ENCODE results near the gene KLHL7.
A peak's percentile ranks its signal among the peaks of the same experiment; 100 is the strongest.

Gene KLHL7

GRCh38 chr7:23105644-23106056 is at the start of gene KLHL7:
Gene KLHL7, plus strand, starts transcription at chr7:23105785. Its CDS starts 242 bp downstream, at chr7:23106027.
- peak; percentile 91 for DNase-seq

GRCh38 chr7:23058408-23059096 is 47.0 kb upstream of the KLHL7 start:
- no peak for DNase-seq

- no peak for DNase-seq
These were observed 44.3 kb upstream of the KLHL7 start for GRCh38 chr7:23061327-23061726.

GRCh38 chr7:23062452-23062851 is 43.1 kb upstream of the KLHL7 start:
- peak; percentile 3 for DNase-seq

DNA sequence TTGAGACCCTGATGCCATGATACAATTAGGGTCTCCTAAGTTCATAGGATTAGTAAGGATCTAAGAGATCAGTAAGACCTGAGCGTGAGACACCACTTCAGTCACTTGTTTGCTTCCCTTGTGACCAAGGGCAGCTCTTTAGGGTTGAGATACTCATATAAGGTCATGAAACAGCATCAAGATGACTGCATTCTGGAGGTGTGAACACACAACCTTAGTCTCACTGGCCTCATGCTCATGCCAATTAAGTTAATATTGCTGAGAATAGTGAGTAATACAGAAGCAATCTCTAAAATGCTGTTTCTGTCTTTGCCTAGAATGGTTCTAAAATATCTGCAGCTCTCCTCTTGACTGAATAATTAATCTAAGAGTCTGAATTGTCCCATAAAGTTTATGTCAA is 39.6 kb upstream of the KLHL7 start:
- no peak for DNase-seq

GRCh38 chr7:23067271-23067670 is 38.3 kb upstream of the KLHL7 start:
- no peak for DNase-seq

DNA sequence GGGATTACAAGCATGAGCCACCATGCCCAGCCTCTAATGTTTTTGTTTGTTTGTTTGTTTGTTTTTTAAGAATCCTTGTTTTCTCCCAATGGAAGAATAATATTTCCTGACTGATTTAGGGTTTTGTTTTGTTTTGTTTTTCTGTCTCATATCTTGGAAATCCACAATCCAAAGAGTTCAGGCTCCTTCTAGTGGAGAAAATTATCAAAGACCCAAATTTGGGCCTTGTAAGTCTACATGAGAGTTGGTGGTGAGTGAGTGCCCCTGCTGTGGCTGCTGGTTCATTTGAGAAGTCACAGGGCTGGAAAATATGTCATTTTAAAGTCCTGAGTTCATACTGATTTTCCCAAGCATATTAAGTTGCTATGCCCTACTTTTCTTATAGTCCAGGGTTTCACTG is 33.5 kb upstream of the KLHL7 start:
- no peak for DNase-seq

GRCh38 chr7:23072922-23073321 is 32.7 kb upstream of the KLHL7 start:
- DNase-seq, result no peak

DNA sequence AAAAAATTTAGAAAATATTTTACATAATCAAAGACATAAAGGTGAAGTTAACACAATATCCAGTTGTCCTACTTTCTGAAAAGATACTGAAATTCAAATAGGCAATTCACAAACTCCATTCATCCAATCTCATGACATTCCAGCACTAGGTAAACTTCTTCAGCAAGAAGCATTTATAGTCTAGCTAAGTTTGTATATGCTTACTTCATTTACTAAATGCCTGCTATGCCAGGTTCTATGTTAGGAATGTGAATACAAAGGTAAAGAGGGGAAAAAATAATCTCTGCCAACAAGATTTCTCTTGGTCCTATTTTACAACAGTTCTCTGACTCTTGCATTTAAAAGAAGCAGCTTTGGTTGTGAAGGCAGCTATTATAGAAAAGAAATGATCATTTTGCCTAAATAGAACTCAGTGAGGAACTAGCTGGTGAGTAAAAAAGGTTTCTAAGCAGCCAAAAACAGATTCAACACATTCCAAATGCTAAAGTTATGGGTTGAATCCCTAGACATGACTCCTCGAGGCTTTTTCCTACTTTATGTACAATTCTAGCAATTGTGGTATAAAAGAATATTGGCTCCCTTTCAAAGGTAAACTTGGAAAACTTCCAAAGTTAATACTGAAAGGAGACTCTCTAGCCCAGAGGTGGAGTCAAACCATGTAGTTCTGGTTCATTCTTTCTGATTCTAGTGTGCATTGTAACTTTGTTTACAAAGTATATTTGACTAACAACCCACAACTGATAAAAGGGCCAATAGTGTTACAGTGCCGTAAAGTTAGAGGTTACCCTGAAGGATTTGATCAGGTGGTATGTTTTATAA is 30.9 kb upstream of the KLHL7 start:
- DNase-seq, result no peak

DNA sequence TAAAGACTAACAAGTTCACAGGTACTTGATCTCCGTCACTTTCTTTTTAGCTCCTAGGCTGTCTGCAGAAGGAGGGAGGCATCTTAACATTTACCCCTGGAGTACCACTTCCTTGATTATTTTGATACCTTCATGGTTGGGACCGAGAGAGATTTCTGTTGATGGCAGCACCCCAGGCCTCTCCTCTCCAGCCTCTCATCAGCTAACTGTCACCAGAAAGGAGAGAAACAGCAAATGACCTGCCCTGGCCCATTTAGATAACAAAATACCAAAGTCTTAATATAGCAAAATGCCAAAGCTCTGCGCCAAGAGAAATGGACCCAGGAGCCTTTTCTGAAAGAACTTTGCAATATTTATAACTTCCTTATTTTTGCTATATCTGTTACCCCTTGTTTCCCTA is 30.0 kb upstream of the KLHL7 start:
- DNase-seq, result no peak

GRCh38 chr7:23076772-23077171 is 28.8 kb upstream of the KLHL7 start:
- DNase-seq, result no peak

GRCh38 chr7:23093111-23093510 is 12.5 kb upstream of the KLHL7 start:
- DNase-seq, result no peak

- no peak for DNase-seq
These were observed 12.0 kb upstream of the KLHL7 start for GRCh38 chr7:23093546-23093945.

GRCh38 chr7:23096518-23097290 is 8.9 kb upstream of the KLHL7 start:
- no peak for DNase-seq

- DNase-seq, result no peak
These were observed 7.6 kb upstream of the KLHL7 start for GRCh38 chr7:23098029-23098428.

GRCh38 chr7:23098460-23098859 is 7.1 kb upstream of the KLHL7 start:
- no peak for DNase-seq

GRCh38 chr7:23100697-23101096 is 4.9 kb upstream of the KLHL7 start:
- DNase-seq, result no peak

DNA sequence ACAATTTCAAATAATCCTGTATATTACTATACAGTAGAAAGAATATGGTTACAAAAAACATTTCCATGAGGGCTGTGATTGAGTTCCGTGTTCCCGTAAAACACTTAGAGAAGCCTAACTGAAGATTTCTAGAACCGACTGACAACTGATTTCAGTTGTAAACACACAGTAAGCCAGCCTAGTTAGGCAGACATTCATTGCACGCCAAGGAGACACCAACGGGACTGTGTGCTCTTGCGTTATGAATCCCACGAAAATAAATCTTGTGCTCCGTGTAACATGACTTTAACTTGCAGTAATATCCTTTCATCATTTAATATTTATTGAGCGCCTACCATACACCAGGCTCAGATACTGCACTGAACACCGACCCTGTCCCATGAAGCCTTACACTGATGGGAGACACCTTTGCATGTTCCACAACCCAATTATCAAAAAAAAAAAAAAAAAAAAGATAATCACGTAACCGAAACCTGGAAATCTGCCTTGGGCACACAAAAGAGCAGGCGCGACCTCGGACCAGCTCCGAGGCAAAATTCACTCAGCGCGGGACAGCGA is 420 bp upstream of the KLHL7 start:
- no peak for DNase-seq

DNA sequence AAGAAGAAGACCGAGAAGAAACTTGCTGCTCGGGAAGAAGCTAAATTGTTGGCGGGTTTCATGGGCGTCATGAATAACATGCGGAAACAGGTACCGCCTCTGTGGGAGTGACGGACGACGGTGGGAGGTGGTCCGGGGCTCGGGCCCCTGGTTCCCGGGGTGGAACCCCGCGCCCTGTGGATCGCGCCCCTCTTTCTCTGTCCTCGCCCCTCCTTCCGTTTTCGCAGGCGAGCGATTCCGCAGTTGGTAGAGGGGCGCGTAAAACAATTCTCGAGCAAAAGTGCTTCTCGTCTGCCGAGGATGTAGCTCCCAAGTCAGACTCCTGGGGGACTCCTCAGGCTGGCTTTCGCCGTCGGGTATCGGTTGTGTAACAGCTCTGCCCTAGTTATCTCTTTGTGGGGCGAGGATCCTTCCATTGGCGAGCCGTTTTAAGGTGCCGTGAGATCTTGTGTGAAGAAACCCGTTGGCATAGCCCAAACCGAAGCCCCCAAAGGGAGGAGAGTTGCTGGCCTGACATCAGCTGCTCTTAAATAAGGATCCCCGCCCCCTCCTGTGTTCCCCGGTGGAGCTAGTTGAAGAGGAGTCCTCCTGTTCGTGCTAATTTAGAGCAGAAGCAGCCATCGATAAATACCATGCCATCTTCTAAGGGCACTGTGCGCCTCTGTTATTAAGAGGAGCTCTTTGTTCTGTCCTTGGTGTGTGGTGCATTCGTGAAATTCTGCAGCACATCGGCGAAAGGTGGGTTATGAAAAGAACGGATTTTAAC is 655 bp downstream of the KLHL7 start:
- DNase-seq, result peak; percentile 16

- DNase-seq, result no peak
These were observed 1.5 kb downstream of the KLHL7 start for GRCh38 chr7:23106823-23107663.

GRCh38 chr7:23107781-23108180 is 2.2 kb downstream of the KLHL7 start:
- no peak for DNase-seq

DNA sequence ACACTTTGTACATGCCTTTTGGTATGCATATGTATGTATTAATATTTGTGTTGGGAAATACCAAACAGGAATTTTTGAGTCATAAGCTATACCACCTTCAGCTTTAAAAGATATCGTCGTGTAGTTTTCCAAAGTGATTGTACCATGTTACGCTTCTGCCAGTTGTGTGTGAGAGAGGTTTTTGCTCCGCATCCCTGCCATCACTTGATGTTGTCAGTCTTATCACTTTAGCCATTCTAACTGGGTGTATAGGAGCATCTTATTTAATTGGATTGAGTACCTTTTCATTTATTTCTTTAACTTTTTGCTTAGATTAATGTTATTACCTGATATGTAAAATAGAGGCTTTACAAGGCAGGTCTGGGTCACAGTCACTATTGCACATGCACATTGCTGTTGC is 3.4 kb downstream of the KLHL7 start:
- no peak for DNase-seq

Measured in GDM1 (cell line).